Erythroblast (primary cell): ENCODE data around the gene PLCG1.

Experiments used
- GATA1 ChIP-seq: IDR thresholded peaks from 2 replicates; pipeline ENCODE4 v1.6.1; 2011; ENCODE audit warnings: low read depth, mild to moderate bottlenecking, control low read depth, low read length, moderate library complexity
- POLR2A ChIP-seq: IDR thresholded peaks from 2 replicates; pipeline ENCODE4 v1.6.1; 2011; ENCODE audit warnings: mild to moderate bottlenecking, low read length

GRCh38 chr20:41108531-41108930 is 28.8 kb upstream of the PLCG1 start:
- TF ChIP-seq POLR2A (no peak), GATA1 (no peak)
